VCaP (cell line): ENCODE measurements around the gene NMS.

ENCODE experiments used
- H3K27ac ChIP-seq: fragments of 450-650 bp; 2 replicates; pipeline ENCODE4 v1.5.1; 2017
- TF ChIP-seq, protein P1 (sequence below): fragments of 450-650 bp; conservative IDR thresholded peaks from 2 replicates; pipeline ENCODE4 v1.5.1; 2017; ENCODE audit warnings: mild to moderate bottlenecking, moderate library complexity

NMS gene

DNA sequence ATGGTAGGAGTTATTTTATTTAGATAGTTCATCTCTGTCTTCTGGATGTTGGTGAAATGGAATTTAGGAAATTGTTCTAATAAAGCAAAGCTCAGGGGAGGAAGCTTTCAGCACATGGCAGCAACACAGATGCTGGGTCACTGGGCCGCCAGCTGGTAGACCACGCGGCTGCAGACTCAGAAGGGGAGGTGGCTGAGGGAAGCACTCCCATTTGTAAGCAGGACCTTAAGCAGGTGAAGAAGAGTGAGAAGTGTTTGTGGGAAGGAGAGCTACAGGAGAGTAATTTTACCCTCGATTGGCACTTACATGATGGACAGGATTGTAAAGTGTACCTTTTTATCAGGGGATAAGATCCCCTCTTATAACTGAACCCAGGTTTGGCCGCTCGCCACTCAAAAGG is 24.4 kb downstream of the NMS start:
- H3K27ac ChIP-seq, result no peak overlapping the region
- TF ChIP-seq, protein P1, sequence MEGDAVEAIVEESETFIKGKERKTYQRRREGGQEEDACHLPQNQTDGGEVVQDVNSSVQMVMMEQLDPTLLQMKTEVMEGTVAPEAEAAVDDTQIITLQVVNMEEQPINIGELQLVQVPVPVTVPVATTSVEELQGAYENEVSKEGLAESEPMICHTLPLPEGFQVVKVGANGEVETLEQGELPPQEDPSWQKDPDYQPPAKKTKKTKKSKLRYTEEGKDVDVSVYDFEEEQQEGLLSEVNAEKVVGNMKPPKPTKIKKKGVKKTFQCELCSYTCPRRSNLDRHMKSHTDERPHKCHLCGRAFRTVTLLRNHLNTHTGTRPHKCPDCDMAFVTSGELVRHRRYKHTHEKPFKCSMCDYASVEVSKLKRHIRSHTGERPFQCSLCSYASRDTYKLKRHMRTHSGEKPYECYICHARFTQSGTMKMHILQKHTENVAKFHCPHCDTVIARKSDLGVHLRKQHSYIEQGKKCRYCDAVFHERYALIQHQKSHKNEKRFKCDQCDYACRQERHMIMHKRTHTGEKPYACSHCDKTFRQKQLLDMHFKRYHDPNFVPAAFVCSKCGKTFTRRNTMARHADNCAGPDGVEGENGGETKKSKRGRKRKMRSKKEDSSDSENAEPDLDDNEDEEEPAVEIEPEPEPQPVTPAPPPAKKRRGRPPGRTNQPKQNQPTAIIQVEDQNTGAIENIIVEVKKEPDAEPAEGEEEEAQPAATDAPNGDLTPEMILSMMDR, result no peak

DNA sequence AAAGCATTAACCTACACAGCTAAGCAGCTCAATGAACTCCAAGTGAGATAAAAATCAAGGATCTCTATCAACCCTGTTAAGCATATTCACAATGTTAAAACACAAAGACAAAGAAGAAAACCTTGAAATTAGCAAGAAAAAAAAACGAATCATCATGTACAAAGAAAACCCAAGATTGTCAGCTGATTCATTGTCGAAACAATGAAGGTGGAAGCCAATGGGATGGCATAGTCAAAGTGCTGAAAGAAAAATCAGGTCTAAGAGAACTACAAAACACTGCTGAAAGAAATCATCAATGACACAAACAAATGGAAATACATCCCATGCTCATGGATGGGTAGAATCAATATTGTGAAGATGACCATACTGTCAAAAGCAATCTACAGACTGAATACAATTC is 32.5 kb downstream of the NMS start:
- TF ChIP-seq, protein P1, result no peak
- H3K27ac ChIP-seq, result no peak overlapping the region

DNA sequence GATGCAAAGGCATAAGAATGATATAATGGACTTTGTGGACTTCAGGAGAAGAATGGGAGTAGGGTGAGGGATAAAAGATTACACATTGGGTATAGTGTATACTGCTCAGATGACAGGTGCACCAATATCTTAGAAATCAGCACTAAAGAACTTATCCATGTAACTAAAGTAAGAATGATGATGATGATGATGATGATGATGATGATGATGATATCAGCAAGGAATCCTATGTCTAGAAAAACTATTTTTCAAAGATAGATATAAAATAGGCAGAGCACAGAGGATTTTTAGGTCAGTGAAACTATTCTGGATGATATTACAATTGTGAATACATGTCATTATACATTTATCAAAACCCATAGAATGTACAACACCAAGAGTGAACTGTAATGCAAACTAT is 34.3 kb downstream of the NMS start:
- TF ChIP-seq, protein P1, result no peak
- H3K27ac ChIP-seq, result no peak overlapping the region

DNA sequence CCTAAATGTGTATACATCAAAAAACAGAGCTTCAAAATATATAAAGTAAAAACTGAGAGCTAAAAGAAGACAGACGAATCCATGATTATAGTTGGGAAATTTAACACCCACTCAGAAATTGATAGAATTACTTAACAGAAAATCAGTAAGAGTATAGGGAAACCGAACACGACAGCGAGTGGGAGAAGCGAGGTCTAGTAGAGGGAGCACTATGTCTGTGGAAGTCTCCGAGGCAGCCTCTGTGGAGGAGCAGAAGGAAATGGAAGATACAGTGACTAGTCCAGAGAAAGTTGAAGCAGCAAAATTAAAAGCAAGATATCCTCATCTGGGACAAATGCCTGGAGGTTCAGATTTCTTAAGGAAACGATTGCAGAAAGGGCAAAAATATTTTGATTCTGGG is 38.8 kb downstream of the NMS start:
- TF ChIP-seq, protein P1, result no peak
- H3K27ac ChIP-seq, result no peak overlapping the region

DNA sequence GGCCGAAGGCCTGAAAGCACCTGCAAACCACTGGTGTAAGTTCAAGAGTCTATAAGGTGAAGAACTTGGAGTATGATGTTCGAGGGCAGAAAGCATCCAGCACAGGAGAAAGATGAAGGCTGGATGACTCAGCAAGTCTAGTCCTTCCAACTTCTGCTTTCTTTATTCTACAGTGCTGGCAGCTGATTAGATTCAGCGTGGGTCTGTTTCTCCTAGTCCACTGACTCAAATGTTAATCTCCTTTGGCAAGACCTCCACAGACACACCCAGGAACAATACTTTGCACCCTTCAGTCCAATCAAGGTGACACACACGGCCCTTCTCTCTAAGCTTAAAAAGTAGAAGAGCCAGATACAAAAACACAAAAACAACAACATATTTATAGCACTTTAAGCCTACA is 43.4 kb downstream of the NMS start:
- no peak overlapping the region for H3K27ac ChIP-seq
- TF ChIP-seq, protein P1, result no peak

DNA sequence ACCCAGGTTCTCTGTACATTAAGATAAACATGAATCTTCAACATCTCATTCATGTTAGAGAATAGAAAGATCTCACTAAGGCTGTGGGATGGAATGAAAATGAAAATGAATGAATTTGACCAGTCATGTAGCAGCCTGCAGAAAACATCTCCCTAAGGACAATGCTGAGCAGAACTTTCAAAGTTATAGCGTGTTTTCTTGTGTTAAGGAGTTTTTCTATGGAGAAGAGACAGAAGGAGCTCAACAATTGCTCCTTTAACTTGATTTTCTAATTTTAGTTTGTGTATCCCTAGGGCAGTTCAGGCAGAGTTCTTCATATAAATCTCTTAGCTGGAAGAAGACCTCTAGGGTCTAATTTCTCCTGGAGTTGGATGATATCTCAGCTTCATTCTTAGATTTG is 47.3 kb downstream of the NMS start:
- TF ChIP-seq, protein P1, result no peak
- H3K27ac ChIP-seq, result no peak overlapping the region

DNA sequence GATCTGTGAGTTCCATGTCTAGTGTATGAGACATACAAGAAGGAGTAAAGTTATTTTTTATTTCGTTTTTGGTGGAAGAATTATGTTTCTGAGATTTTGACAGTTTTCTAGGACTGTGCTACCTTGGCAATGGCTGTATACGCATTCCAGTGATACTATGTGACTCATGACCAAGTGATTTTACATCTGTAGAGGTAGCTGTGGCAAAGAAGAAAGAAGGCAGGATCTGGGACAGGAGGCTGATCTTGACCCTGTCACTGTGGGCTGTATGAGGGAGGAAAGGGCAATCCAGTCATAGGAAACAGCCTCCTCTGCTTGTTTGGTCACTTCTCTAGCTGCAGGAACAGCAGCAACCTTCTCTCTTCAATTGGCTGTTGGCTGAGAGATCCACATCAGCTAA is 48.5 kb downstream of the NMS start:
- no peak overlapping the region for H3K27ac ChIP-seq
- TF ChIP-seq, protein P1, result no peak

DNA sequence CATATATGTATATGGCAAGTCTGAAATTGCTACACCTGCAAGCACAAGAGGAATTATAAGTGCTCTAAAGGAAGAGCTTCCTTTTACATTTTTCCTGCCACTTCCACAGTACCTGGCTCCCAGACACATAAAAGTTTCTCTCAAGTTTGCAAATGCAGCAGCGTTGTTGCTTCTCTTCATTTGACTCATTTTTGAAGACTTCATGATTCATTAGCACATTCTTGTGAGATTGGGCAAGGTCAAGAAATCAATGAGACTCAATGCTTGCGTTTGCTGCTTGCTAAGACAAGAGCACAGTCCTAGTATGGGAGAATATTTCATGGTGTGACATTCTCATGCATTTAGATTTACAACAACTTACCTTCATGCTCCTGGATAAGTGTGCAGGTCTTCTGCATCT is 49.9 kb downstream of the NMS start:
- TF ChIP-seq, protein P1, result no peak
- H3K27ac ChIP-seq, result no peak overlapping the region
